Kidney epithelial cell (primary cell): Measurements from ENCODE around the gene NF1. TPM values are rescaled to one million over a fixed set of nuclear protein-coding genes. Genes with fewer than 3 reads are reported as not detected.
A peak's percentile ranks its signal among the peaks of the same experiment; 100 is the strongest.

Source experiments
- DNase-seq: peaks from one replicate; pipeline ENCODE4 v3.0.0-alpha.2; 2010; ENCODE audit warnings: low read depth
- H3K27me3 ChIP-seq: 2 replicates; pipeline ENCODE4 v1.6.0; 2011; ENCODE audit warnings: low read length; ENCODE audit not compliant: control insufficient read depth, insufficient read depth
- H3K36me3 ChIP-seq: 2 replicates; pipeline ENCODE4 v1.5.1; 2011; ENCODE audit warnings: low read length; ENCODE audit not compliant: control insufficient read depth, insufficient read depth
- H3K4me3 ChIP-seq: 2 replicates; pipeline ENCODE4 v1.5.1; 2011; ENCODE audit warnings: low read depth, mild to moderate bottlenecking, control low read depth, low read length
- CTCF ChIP-seq: IDR thresholded peaks from 2 replicates; pipeline ENCODE4 v1.5.1; 2011; ENCODE audit warnings: mild to moderate bottlenecking, moderate library complexity, low read length, control low read depth, inconsistent platforms; ENCODE audit not compliant: insufficient read depth, poor library complexity, severe bottlenecking
- total RNA-seq: library from RNA; depleted of rRNA; stranded (reverse); fragments of >200 nt; gene quantifications from 2 replicates; pipeline ENCODE4 v1.2.3, GENCODE V29; 2015

Gene NF1
- total RNA-seq, 1 donor from 2014 or later = 49.6 TPM

GRCh38 chr17:31385428-31386285 lies 290.9 kb downstream of the NF1 start:
- Histone ChIP-seq H3K27me3 (peaks cover 21% of the 10 kb centered on the region), H3K36me3 (no peaks in the 10 kb centered on the region), H3K4me3 (no peak overlapping the region)
- DNase-seq = no peak
- TF ChIP-seq CTCF = no peak

- no peak for DNase-seq
- no peak for TF ChIP-seq CTCF
- H3K27me3 ChIP-seq = peaks cover 27% of the 10 kb centered on the region
Observed at GRCh38 chr17:31386542-31387075, 291.8 kb downstream of the NF1 start.

GRCh38 chr17:31387438-31387837 lies 292.7 kb downstream of the NF1 start:
- TF ChIP-seq CTCF = no peak
- no peak overlapping the region for H3K4me3 ChIP-seq
- DNase-seq = no peak
- no peaks in the 10 kb centered on the region for H3K36me3 ChIP-seq
- peaks cover 33% of the 10 kb centered on the region for H3K27me3 ChIP-seq

More at GRCh38 chr17:31386542-31387075, 291.8 kb downstream of the NF1 start:
- Histone ChIP-seq H3K4me3 (no peak overlapping the region), H3K36me3 (no peaks in the 10 kb centered on the region)

- H3K4me3 ChIP-seq = no peak overlapping the region
- TF ChIP-seq CTCF = no peak
- peaks cover 42% of the 10 kb centered on the region for H3K27me3 ChIP-seq
- no peaks in the 10 kb centered on the region for H3K36me3 ChIP-seq
- no peak for DNase-seq
Observed at GRCh38 chr17:31388351-31388750, 293.6 kb downstream of the NF1 start.

DNA sequence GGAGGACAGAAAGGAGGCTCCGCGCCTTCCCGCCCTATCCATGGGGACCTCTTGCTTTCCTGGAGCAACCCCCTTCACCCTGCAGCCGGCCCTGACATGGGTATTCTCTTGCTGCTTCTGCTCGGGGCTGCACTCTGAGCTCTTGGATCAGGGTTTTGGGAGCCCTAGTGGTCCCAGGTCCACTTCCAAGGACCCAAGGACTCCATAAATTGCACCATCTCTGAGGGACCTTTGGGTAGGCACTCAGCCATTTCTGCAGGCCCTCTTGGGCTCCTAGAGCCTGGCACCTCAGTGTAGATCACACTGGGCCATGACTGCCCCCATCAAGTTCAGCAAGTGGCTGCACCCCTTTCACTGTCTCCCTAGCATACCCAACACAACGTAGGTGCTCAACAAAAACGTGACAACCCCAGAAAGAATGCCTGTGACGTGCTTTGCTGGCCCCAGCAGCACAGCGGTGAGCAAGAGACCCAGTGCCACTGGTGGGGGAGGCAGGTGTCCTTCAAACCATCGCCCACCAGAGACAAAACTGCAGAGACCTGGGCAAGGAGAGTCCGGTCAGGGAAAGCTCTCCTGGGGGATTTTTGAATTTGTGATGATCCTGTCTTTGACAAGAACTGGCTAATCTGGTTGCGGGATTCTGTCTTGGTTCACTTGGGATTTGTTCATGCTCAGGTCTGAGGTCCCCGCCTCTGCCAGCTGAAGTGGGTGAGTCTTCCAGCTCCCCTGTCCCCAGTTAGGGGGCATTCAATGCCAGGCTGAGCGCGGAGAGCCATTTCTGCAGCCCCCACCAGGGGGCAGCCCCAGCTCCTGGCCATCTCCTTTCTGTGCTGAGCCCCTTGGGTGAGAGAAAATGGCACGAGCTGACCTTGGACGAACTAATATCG lies 294.2 kb downstream of the NF1 start:
- TF ChIP-seq CTCF = peak; percentile 85
- peaks cover 46% of the 10 kb centered on the region for H3K27me3 ChIP-seq
- H3K36me3 ChIP-seq = no peaks in the 10 kb centered on the region
- DNase-seq = no peak
- H3K4me3 ChIP-seq = no peak overlapping the region
